Measurements from ENCODE around the gene NTM.

NTM gene

DNA sequence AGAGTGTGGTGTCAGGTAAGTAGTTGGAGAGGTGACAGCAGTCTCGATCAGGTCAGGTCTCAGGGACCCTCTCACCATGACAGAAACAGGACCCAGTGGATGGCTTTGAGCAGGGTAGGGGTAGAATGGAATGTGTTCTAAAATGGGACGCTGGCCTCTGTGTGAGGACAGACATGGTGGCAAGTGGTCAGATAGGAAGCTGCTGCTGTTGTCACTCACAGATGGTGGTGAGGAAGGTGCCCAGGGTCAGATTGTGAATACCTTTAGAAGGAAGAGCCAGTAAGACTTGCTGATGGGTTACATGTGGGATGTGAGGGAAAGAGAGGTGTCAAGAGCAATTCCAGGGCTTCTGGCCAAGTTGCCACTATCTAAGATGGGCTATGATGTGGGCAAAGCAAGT lies 596.3 kb downstream of the NTM start:
- Mint-ChIP-seq H3K4me3 (no peak overlapping the region), H3K4me1 (ENCODE audit: low read depth) (no peaks in the 10 kb centered on the region), H3K36me3 (ENCODE audit: low read depth) (no peaks in the 10 kb centered on the region), H3K9me3 (peaks cover 3% of the 10 kb centered on the region), H3K27ac (no peak overlapping the region), H3K27me3 (ENCODE audit: low read depth) (no peaks in the 10 kb centered on the region)
- DNase-seq (ENCODE audit: low spot score), result no peak

DNA sequence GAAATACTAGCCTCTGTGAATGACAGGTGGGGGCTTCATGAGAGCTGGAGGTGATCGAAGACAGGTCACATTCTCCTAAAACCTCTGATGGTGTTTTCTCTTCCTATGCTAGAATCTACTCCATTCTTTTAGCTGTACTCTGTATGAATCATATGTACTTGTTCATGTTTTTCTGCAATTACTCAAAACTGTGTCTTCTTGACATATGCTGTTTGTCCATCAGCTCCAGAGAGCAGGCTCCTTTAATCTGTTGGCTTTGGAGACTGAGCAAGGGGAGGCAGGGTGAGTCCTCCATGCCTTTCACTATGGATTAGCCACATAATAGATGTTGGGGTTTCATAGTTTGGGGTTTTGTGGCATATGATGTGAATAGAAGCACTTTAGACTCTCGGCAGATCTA lies 598.8 kb downstream of the NTM start:
- Mint-ChIP-seq H3K27ac (no peak overlapping the region), H3K4me1 (ENCODE audit: low read depth) (no peaks in the 10 kb centered on the region), H3K4me3 (no peak overlapping the region), H3K9me3 (peaks cover 3% of the 10 kb centered on the region), H3K27me3 (ENCODE audit: low read depth) (no peaks in the 10 kb centered on the region), H3K36me3 (ENCODE audit: low read depth) (no peaks in the 10 kb centered on the region)
- no peak for DNase-seq (ENCODE audit: low spot score)

GRCh38 chr11:131973061-131973460 lies 602.6 kb downstream of the NTM start:
- no peak for DNase-seq (ENCODE audit: low spot score)
- Mint-ChIP-seq H3K4me3 (no peak overlapping the region), H3K9me3 (peaks cover 3% of the 10 kb centered on the region), H3K27me3 (ENCODE audit: low read depth) (no peaks in the 10 kb centered on the region), H3K27ac (no peak overlapping the region), H3K4me1 (ENCODE audit: low read depth) (no peaks in the 10 kb centered on the region), H3K36me3 (ENCODE audit: low read depth) (no peaks in the 10 kb centered on the region)

DNA sequence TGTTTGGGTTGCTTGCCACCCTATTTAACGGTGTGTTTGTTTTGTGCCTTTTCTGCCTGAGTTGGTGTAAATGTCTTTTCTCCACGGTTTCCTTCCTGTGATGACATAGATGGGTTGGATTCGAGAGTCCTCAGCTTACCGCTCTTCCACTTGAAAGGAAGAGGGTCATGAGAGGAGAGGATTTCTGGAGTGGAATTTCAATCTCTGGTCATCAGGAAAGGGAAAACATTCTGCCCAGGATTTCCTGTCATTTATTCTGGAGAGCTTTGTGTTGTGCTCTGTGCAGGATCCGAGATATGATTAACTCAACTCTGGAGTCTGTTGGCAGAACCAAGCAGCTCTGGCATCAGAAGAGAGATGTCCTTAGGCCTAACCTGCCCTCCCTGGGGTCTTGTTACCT lies 605.2 kb downstream of the NTM start:
- Mint-ChIP-seq H3K4me3 (no peak overlapping the region), H3K27ac (no peak overlapping the region), H3K36me3 (ENCODE audit: low read depth) (no peaks in the 10 kb centered on the region), H3K27me3 (ENCODE audit: low read depth) (no peaks in the 10 kb centered on the region), H3K4me1 (ENCODE audit: low read depth) (no peaks in the 10 kb centered on the region), H3K9me3 (no peaks in the 10 kb centered on the region)
- DNase-seq (ENCODE audit: low spot score), result no peak

DNA sequence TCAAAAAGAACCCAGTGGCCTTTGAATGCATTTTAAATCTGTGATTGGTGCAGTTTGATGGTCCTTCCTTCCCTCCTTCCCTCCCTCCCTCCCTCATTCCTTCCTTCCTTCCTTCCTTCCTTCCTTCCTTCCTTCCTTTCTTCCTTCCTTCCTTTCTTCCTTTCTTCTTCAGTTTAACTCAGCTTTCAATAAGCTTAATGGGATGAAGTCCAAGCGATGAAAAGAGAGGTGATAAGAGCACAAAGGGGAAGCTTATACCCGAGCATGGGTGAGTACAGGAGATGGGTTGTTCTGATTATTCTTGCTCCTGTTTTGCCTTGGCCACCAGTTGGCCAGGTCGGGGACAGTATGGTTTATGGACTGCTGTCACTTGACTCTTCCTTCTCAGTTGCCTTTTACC lies 605.6 kb downstream of the NTM start:
- no peak overlapping the region for H3K27ac Mint-ChIP-seq
- no peak for DNase-seq (ENCODE audit: low spot score)
- H3K36me3 Mint-ChIP-seq (ENCODE audit: low read depth), result no peaks in the 10 kb centered on the region
- H3K27me3 Mint-ChIP-seq (ENCODE audit: low read depth), result no peaks in the 10 kb centered on the region
- H3K4me3 Mint-ChIP-seq, result no peak overlapping the region
- H3K9me3 Mint-ChIP-seq, result no peaks in the 10 kb centered on the region
- no peaks in the 10 kb centered on the region for H3K4me1 Mint-ChIP-seq (ENCODE audit: low read depth)

DNA sequence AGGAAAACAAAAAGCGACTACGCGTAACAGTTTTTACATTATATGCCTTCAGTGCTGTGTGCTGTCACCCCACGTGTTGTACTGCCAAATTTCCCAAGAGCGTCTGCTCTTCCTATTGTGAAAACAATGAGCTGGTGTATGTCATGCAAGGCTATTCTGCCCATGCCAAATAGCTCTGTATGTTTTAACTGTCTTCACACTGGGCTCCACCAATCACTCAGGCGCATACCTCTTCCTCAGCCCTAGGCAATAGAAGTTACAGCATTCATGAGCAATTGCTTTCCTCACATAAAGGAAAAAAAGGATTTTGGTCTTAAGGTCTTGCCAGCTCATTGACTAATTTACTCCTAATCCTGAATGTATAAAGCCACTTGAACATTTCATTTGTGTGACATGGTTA lies 606.8 kb downstream of the NTM start:
- H3K36me3 Mint-ChIP-seq (ENCODE audit: low read depth), result no peaks in the 10 kb centered on the region
- DNase-seq (ENCODE audit: low spot score), result no peak
- no peak overlapping the region for H3K27ac Mint-ChIP-seq
- no peaks in the 10 kb centered on the region for H3K9me3 Mint-ChIP-seq
- no peak overlapping the region for H3K4me3 Mint-ChIP-seq
- no peaks in the 10 kb centered on the region for H3K27me3 Mint-ChIP-seq (ENCODE audit: low read depth)
- no peaks in the 10 kb centered on the region for H3K4me1 Mint-ChIP-seq (ENCODE audit: low read depth)

DNA sequence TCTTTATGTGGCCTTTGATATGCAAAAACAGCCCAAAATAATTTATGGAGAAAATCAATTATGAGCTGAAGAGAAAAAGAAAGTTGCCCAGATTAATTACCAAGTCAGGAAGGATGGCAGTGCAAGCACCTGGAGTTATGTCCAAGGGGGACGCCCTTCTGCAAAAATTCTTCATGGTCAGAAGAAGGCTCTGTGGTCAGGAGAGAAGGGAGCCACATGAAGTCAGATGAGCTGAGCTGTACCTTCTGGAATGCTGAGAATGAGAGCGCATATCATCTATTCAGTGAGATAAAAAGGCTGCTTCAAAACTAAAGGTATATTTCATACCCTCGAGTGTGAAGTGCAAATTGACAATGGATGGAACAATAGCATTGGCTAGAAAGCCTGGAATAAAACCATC lies 607.4 kb downstream of the NTM start:
- no peaks in the 10 kb centered on the region for H3K27me3 Mint-ChIP-seq (ENCODE audit: low read depth)

GRCh38 chr11:131978351-131978750 lies 607.9 kb downstream of the NTM start:
- H3K4me3 Mint-ChIP-seq, result no peak overlapping the region
- H3K4me1 Mint-ChIP-seq (ENCODE audit: low read depth), result no peaks in the 10 kb centered on the region
- DNase-seq (ENCODE audit: low spot score), result no peak
- H3K27me3 Mint-ChIP-seq (ENCODE audit: low read depth), result no peaks in the 10 kb centered on the region
- no peaks in the 10 kb centered on the region for H3K36me3 Mint-ChIP-seq (ENCODE audit: low read depth)
- no peak overlapping the region for H3K27ac Mint-ChIP-seq
- no peaks in the 10 kb centered on the region for H3K9me3 Mint-ChIP-seq

More for the DNA sequence above, 607.4 kb downstream of the NTM start:
- no peak for DNase-seq (ENCODE audit: low spot score)
- H3K27ac Mint-ChIP-seq, result no peak overlapping the region
- H3K4me1 Mint-ChIP-seq (ENCODE audit: low read depth), result no peaks in the 10 kb centered on the region
- no peaks in the 10 kb centered on the region for H3K36me3 Mint-ChIP-seq (ENCODE audit: low read depth)
- H3K4me3 Mint-ChIP-seq, result no peak overlapping the region
- no peaks in the 10 kb centered on the region for H3K9me3 Mint-ChIP-seq

DNA sequence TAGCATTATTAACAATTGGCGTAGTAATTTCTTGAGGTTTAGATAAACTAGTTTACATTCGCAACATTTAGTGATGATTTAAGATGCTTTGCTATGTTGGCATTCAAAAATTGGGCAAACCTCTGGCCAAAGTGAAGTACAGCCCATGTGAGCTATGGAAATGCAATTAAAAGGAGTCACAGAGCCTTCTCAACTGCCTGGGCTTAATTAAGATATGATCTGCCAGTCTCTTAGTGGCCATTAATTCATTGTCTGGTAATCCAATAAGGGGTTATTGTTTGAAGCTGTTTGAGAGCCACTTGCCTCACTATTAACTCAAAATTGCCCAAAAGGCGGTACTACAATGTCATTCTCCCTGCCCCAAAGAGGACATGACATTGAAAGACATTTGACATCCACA lies 608.9 kb downstream of the NTM start:
- no peaks in the 10 kb centered on the region for H3K27me3 Mint-ChIP-seq (ENCODE audit: low read depth)
- H3K4me3 Mint-ChIP-seq, result no peak overlapping the region
- H3K4me1 Mint-ChIP-seq (ENCODE audit: low read depth), result no peaks in the 10 kb centered on the region
- no peaks in the 10 kb centered on the region for H3K9me3 Mint-ChIP-seq
- H3K27ac Mint-ChIP-seq, result no peak overlapping the region
- DNase-seq (ENCODE audit: low spot score), result no peak
- no peaks in the 10 kb centered on the region for H3K36me3 Mint-ChIP-seq (ENCODE audit: low read depth)

- H3K4me3 Mint-ChIP-seq, result no peak overlapping the region
- H3K4me1 Mint-ChIP-seq (ENCODE audit: low read depth), result no peaks in the 10 kb centered on the region
- no peaks in the 10 kb centered on the region for H3K36me3 Mint-ChIP-seq (ENCODE audit: low read depth)
- H3K9me3 Mint-ChIP-seq, result no peaks in the 10 kb centered on the region
- H3K27ac Mint-ChIP-seq, result no peak overlapping the region
- no peak for DNase-seq (ENCODE audit: low spot score)
- no peaks in the 10 kb centered on the region for H3K27me3 Mint-ChIP-seq (ENCODE audit: low read depth)
These were observed 609.8 kb downstream of the NTM start for GRCh38 chr11:131980199-131980598.

DNA sequence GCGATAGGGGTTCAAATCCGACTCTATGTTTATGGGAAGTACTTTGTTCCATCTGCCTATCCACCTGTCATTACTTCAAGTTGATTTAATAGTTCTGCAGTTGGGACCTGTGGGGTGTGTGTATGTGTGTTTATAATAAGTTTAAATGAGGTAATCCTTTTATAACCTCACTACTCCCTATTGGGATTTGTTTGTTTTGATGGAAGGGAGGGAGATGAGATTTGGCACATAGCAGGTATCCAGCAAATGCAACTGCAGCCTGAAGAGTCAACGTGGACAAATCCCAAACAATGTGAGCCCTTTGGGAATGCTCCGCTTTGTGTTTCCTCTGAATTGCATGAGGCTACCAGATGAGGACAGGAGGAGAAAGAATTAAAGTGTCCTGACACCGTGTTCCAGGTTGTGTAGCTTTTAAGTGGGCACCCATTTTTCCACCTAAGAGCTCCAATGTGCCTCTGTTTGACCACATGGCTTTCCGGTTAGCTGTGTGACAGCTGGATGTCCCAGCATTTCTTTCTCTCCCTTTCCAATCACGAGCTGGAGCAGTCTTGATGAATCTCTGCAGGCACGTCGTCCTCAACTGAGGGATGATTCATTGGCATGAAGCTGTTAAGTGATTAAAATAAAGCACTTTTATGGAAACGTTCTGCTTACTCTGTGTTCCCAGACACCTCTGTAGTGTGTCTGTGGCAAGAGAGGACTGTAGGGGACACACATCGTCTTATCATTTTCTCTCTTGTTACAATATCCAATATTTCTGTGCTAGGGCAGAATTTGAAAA lies 610.7 kb downstream of the NTM start:
- Mint-ChIP-seq H3K27me3 (ENCODE audit: low read depth) (no peaks in the 10 kb centered on the region), H3K9me3 (no peaks in the 10 kb centered on the region), H3K36me3 (ENCODE audit: low read depth) (no peaks in the 10 kb centered on the region), H3K27ac (no peak overlapping the region), H3K4me3 (no peak overlapping the region), H3K4me1 (ENCODE audit: low read depth) (no peaks in the 10 kb centered on the region)
- no peak for DNase-seq (ENCODE audit: low spot score)

DNA sequence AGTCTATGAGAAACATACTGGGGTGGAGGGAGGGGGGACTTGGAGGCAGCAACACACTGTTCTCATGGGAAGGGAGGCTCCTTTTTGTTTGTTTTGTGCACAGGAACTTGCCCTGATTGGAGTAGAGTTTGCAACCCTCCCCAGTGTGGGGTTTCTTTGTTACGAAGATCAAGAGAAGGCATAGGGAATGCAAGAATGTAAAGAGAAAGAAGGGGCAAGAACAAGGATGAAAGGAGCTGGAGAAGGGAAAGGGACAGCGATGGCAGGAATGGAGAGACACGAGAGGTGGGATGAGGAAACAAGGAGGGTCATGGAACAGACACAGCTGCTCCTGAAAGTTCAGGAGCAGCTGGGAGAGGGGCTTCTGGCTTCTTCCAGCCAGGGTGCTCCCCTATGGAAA lies 611.7 kb downstream of the NTM start:
- DNase-seq (ENCODE audit: low spot score), result no peak
- Mint-ChIP-seq H3K36me3 (ENCODE audit: low read depth) (no peaks in the 10 kb centered on the region), H3K9me3 (no peaks in the 10 kb centered on the region), H3K4me1 (ENCODE audit: low read depth) (no peaks in the 10 kb centered on the region), H3K4me3 (no peak overlapping the region), H3K27ac (no peak overlapping the region), H3K27me3 (ENCODE audit: low read depth) (no peaks in the 10 kb centered on the region)

GRCh38 chr11:131985846-131986301 lies 615.5 kb downstream of the NTM start:
- Mint-ChIP-seq H3K27me3 (ENCODE audit: low read depth) (no peaks in the 10 kb centered on the region), H3K36me3 (ENCODE audit: low read depth) (no peaks in the 10 kb centered on the region), H3K9me3 (no peaks in the 10 kb centered on the region), H3K4me3 (no peak overlapping the region), H3K4me1 (ENCODE audit: low read depth) (no peaks in the 10 kb centered on the region), H3K27ac (no peak overlapping the region)
- no peak for DNase-seq (ENCODE audit: low spot score)

DNA sequence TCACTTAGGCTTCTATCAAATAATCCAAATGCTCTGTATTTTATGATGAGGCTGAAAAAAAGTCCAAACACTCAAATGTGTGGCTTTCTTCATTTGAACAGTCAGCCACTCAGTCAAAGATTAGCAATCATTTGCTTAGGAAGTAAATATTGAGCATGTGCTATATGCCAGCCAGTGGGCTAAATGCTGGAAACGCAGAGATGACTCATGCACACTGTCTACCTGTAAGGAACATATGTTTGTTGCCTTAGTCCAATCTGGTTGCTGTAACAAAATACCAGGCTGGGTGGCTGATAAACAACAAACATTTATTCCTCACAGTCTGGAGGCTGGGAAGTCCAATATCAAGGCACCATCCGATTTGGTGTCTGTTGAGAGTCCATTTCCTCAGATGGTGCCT lies 617.3 kb downstream of the NTM start:
- no peaks in the 10 kb centered on the region for H3K36me3 Mint-ChIP-seq (ENCODE audit: low read depth)
- no peaks in the 10 kb centered on the region for H3K4me1 Mint-ChIP-seq (ENCODE audit: low read depth)
- no peak for DNase-seq (ENCODE audit: low spot score)
- no peak overlapping the region for H3K27ac Mint-ChIP-seq
- no peaks in the 10 kb centered on the region for H3K27me3 Mint-ChIP-seq (ENCODE audit: low read depth)
- no peaks in the 10 kb centered on the region for H3K9me3 Mint-ChIP-seq
- no peak overlapping the region for H3K4me3 Mint-ChIP-seq

DNA sequence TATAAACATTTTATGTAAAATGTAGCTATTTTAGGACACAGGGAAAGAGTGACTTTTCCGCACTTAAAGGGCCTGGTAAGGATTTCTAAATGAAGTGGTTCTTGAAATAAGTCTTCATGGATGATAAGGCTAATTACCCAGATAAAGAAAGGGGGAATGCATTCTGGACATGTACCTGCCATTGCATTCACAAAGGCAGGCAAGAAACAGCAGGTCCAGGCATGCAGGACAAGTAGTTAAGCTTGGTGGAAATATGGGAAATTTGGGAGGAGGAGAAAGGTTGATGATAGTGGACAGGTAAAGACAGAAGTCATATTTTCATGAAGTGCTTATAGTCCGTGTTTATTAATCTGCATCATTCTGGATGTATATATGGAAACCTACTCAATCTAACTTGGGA lies 621.2 kb downstream of the NTM start:
- DNase-seq (ENCODE audit: low spot score), result no peak
- Mint-ChIP-seq H3K9me3 (peaks cover 7% of the 10 kb centered on the region), H3K4me3 (no peak overlapping the region), H3K27ac (no peak overlapping the region), H3K27me3 (ENCODE audit: low read depth) (no peaks in the 10 kb centered on the region), H3K36me3 (ENCODE audit: low read depth) (no peaks in the 10 kb centered on the region), H3K4me1 (ENCODE audit: low read depth) (no peaks in the 10 kb centered on the region)

Measured in T-helper 2 cell treated with Interferon-gamma antibody and Interleukin-4, amounts not matched to agents 5 μg/mL and 100 μg/mL, for 36 hours (primary cell).